Measurements from ENCODE around the gene NCKAP5. TPM values are rescaled to one million over a fixed set of nuclear protein-coding genes. Genes with fewer than 3 reads are reported as not detected.

NCKAP5 gene
- total and polyA plus RNA-seq, 2 of the 8 experiments (the other 6 are each of a cell fraction or from before 2014, with no cell fraction given) = 0.27 to 0.86 TPM

GRCh38 chr2:133380991-133381390, 187.3 kb downstream of the NCKAP5 start:
- no peak overlapping the region for H2BK120ac ChIP-seq (replicated peaks; ENCODE audit: low read depth, low read length)
- no peak overlapping the region for H3K27ac ChIP-seq (ENCODE audit: low read depth, low read length)
- DNase-seq (ENCODE audit: low read depth in 1 of 2, low spot score in 2 of 2) = no peak
- no peak overlapping the region for H3K4ac ChIP-seq (replicated peaks; ENCODE audit: insufficient read length, low read depth, low read length)
- FAIRE-seq = no peak
- no peak overlapping the region for H2BK15ac ChIP-seq (ENCODE audit: low read length)
- H3K4me2 ChIP-seq (ENCODE audit: insufficient read depth in 1 of 2, low read depth in 2 of 2, low read length in 2 of 2) = no peak overlapping the region
- no peak overlapping the region for H3K4me3 ChIP-seq (ENCODE audit: extremely low read depth in 1 of 4, insufficient read depth in 2 of 4, low read depth in 3 of 4, low read length in 4 of 4)
- CTCF ChIA-PET (ENCODE audit: partially characterized antibody) = interaction anchor here (1.2 kb wide), 1 partner anchor 142 kb away, joined by 3 read pairs; no protein-coding TSS in a partner anchor
- H3K79me1 ChIP-seq (ENCODE audit: low read depth, low read length) = no peaks in the 10 kb centered on the region
- no peak overlapping the region for H4K8ac ChIP-seq (ENCODE audit: extremely low read depth, insufficient read depth, low read length)
- no peak overlapping the region for H2BK12ac ChIP-seq (ENCODE audit: low read depth, low read length)
- H3K56ac ChIP-seq (replicated peaks; ENCODE audit: insufficient read length, low read depth, low read length) = no peak overlapping the region
- H3K18ac ChIP-seq (ENCODE audit: extremely low read depth, low read length) = no peak overlapping the region
- no peak overlapping the region for H2AK5ac ChIP-seq (ENCODE audit: low read depth, low read length)
- no peak overlapping the region for H2BK5ac ChIP-seq (ENCODE audit: low read depth, low read length)
- H3K9me3 ChIP-seq (ENCODE audit: insufficient read depth in 2 of 2, low read depth in 1 of 2, low read length in 1 of 2) = no peaks in the 10 kb centered on the region
- H3K27me3 ChIP-seq (replicated peaks in 1 of 4; ENCODE audit: control insufficient read depth in 3 of 4, extremely low read depth in 1 of 4, insufficient read depth in 3 of 4, low read length in 3 of 4) = no peaks in the 10 kb centered on the region
- H3K14ac ChIP-seq (ENCODE audit: insufficient read length) = no peak overlapping the region
- H4K91ac ChIP-seq (replicated peaks; ENCODE audit: insufficient read length, low read length) = no peak overlapping the region
- no peaks in the 10 kb centered on the region for H3K79me2 ChIP-seq (ENCODE audit: control insufficient read depth in 1 of 2, insufficient read depth in 2 of 2, low read length in 2 of 2)
- no peak overlapping the region for H2AFZ ChIP-seq (ENCODE audit: low read length)
- POLR2A ChIA-PET (ENCODE audit: partially characterized antibody) = no interaction called here
- H3K23ac ChIP-seq (ENCODE audit: insufficient read length) = no peak overlapping the region
- H3K23me2 ChIP-seq (ENCODE audit: low read depth, low read length) = no peaks in the 10 kb centered on the region
- no peak overlapping the region for H4K5ac ChIP-seq (ENCODE audit: insufficient read length, low read depth, low read length)
- H3K36me3 ChIP-seq (ENCODE audit: control insufficient read depth in 2 of 4, insufficient read depth in 4 of 4, low read length in 3 of 4) = no peaks in the 10 kb centered on the region
- no peak overlapping the region for H2BK20ac ChIP-seq (ENCODE audit: low read length)
- peaks cover 0 to 8% (median 3%) of the 10 kb centered on the region in 4 experiments; a peak in 4 of 7 replicates for H3K4me1 ChIP-seq (replicated peaks in 1 of 4; ENCODE audit: control insufficient read depth in 3 of 4, insufficient read depth in 4 of 4, low read length in 3 of 4)
- WGBS, 2 experiments (ENCODE audit: extremely low coverage in 1 of 2, insufficient coverage in 1 of 2, insufficient read length in 1 of 2, insufficient replicate concordance in 2 of 2, low coverage in 1 of 2, low lambda C conversion rate in 2 of 2, missing lambda C conversion rate in 1 of 2) = 89% methylated on average over 3 of the region's 3 CpGs; no CpG with 5 or more reads in 1 of the 2 experiments
- H3K9ac ChIP-seq (replicated peaks in 1 of 4; ENCODE audit: extremely low read depth in 1 of 4, low read depth in 3 of 4, low read length in 3 of 4) = no peak overlapping the region
- H4K20me1 ChIP-seq (replicated peaks in 1 of 2; ENCODE audit: control insufficient read depth in 1 of 2, insufficient read depth in 2 of 2, low read length in 2 of 2) = no peaks in the 10 kb centered on the region
- TF ChIP-seq RFX5 (IDR thresholded peaks at IDR 0.05; ENCODE audit: borderline replicate concordance, low read depth, low read length) = no peak
- no peak for TF ChIP-seq CBX5 (IDR thresholded peaks at IDR 0.05; ENCODE audit: low read depth, low read length)
- no peak for TF ChIP-seq SUZ12 (IDR thresholded peaks at IDR 0.05; ENCODE audit: low read length)
- TF ChIP-seq EZH2 (IDR thresholded peaks at IDR 0.05; ENCODE audit: low read depth, low read length, severe bottlenecking) = no peak
- no peak for TF ChIP-seq TCF12 (IDR thresholded peaks at IDR 0.05; ENCODE audit: low read depth, low read length)
- TF ChIP-seq EGR1 (IDR thresholded peaks at IDR 0.05; ENCODE audit: borderline replicate concordance, low read depth, low read length) = no peak
- no peak for TF ChIP-seq BRCA1 (IDR thresholded peaks at IDR 0.05; ENCODE audit: low read depth, low read length)
- no peak for TF ChIP-seq KDM1A (IDR thresholded peaks at IDR 0.05; ENCODE audit: borderline replicate concordance, low read length)
- no peak for TF ChIP-seq MAX (IDR thresholded peaks at IDR 0.05)
- no peak for TF ChIP-seq FOSL1 (IDR thresholded peaks at IDR 0.05; ENCODE audit: insufficient read depth, low read depth, low read length)
- TF ChIP-seq POU5F1 (IDR thresholded peaks at IDR 0.05; ENCODE audit: low read depth, low read length) = no peak
- no peak for TF ChIP-seq RXRA (IDR thresholded peaks at IDR 0.05; ENCODE audit: insufficient read depth, low read depth, low read length)
- no peak for TF ChIP-seq E2F6 (IDR thresholded peaks at IDR 0.05)
